Progenitor cell of endocrine pancreas (in vitro differentiated cells): ENCODE measurements around the gene ARHGEF4. TPM values are rescaled to one million over a fixed set of nuclear protein-coding genes. Genes with fewer than 3 reads are reported as not detected.

Experiments used
- DNase-seq: peaks from one replicate; pipeline ENCODE4 v3.0.0; 2021; ENCODE audit warnings: low spot score; ENCODE audit not compliant: unreplicated experiment
- H3K27ac Mint-ChIP-seq: 2 replicates; pipeline ENCODE4 v1.8.0; 2021; ENCODE audit warnings: mild to moderate bottlenecking, moderate library complexity, mixed read lengths
- H3K27me3 Mint-ChIP-seq: 2 replicates; pipeline ENCODE4 v1.8.0; 2021; ENCODE audit warnings: mixed read lengths
- H3K36me3 Mint-ChIP-seq: 2 replicates; pipeline ENCODE4 v1.8.0; 2022; ENCODE audit warnings: mixed read lengths; ENCODE audit not compliant: insufficient read depth
- H3K4me1 Mint-ChIP-seq: 2 replicates; pipeline ENCODE4 v1.8.0; 2021; ENCODE audit warnings: low read depth, mixed read lengths
- H3K4me3 Mint-ChIP-seq: 2 replicates; pipeline ENCODE4 v1.8.0; 2021; ENCODE audit warnings: low read depth, mild to moderate bottlenecking, moderate library complexity, mixed read lengths
- H3K9me3 Mint-ChIP-seq: 2 replicates; pipeline ENCODE4 v1.8.0; 2021; ENCODE audit warnings: low read depth, mixed read lengths
- total RNA-seq: library from RNA; stranded (reverse); gene quantifications from 2 replicates; pipeline ENCODE4 v1.2.1, GENCODE V29; 2021
- TF ChIP-seq, protein P1 (sequence below): fragments of 200-600 bp; sonication (generic); IDR thresholded peaks from one replicate; pipeline ENCODE4 v1.5.0; 2021; ENCODE audit warnings: antibody characterized with exemption, mild to moderate bottlenecking; ENCODE audit not compliant: unreplicated experiment

The ARHGEF4 gene
- total RNA-seq, 1 donor from 2014 or later = 5.6 TPM

DNA sequence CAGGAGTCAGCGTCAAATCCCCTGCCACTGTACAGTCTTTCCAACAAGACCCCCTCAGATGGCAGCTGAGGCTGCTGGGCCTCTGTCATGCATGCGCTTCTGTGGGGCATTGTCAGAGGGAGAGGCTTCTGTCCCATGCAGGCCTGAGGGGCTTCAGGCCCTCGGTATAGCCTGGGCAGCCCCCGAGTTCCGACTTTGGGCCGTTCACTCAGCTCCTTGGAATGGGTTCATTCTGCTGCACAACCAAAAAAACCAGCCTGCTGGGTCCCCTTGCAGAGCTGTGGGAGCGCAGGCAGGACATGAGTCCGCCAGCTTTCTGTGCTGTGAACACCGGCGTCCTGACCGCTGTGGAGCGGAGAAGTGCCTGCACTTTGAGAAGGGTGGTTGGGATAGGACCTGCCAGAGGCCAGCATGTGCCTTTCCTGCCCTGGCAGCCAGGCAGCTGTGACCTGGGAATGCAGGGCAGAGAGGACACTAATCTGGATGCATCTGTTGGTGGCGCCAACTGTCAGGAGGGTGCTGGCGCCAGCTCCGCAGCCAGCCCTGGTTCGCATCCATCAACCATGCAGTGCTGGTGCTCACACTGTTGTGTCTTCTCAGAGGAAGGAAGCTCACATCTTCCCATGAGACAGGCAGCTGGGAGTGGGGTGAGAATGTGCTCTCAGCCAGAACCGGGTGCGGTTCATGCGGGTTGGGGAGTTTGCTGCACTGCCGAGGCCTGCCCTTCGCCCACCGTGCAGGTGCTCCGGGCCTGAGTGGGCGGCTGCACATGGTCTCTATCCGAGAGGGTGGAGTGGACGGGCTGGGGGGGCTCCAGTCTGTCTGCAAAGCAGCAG lies 14.3 kb downstream of the ARHGEF4 start:
- no peak for DNase-seq
- no peaks in the 10 kb centered on the region for H3K36me3 Mint-ChIP-seq
- TF ChIP-seq, protein P1, sequence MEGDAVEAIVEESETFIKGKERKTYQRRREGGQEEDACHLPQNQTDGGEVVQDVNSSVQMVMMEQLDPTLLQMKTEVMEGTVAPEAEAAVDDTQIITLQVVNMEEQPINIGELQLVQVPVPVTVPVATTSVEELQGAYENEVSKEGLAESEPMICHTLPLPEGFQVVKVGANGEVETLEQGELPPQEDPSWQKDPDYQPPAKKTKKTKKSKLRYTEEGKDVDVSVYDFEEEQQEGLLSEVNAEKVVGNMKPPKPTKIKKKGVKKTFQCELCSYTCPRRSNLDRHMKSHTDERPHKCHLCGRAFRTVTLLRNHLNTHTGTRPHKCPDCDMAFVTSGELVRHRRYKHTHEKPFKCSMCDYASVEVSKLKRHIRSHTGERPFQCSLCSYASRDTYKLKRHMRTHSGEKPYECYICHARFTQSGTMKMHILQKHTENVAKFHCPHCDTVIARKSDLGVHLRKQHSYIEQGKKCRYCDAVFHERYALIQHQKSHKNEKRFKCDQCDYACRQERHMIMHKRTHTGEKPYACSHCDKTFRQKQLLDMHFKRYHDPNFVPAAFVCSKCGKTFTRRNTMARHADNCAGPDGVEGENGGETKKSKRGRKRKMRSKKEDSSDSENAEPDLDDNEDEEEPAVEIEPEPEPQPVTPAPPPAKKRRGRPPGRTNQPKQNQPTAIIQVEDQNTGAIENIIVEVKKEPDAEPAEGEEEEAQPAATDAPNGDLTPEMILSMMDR = no peak
- H3K27me3 Mint-ChIP-seq = peaks cover 4% of the 10 kb centered on the region
- H3K4me1 Mint-ChIP-seq = no peaks in the 10 kb centered on the region
- H3K27ac Mint-ChIP-seq = no peak overlapping the region
- H3K4me3 Mint-ChIP-seq = no peak overlapping the region
- no peaks in the 10 kb centered on the region for H3K9me3 Mint-ChIP-seq

DNA sequence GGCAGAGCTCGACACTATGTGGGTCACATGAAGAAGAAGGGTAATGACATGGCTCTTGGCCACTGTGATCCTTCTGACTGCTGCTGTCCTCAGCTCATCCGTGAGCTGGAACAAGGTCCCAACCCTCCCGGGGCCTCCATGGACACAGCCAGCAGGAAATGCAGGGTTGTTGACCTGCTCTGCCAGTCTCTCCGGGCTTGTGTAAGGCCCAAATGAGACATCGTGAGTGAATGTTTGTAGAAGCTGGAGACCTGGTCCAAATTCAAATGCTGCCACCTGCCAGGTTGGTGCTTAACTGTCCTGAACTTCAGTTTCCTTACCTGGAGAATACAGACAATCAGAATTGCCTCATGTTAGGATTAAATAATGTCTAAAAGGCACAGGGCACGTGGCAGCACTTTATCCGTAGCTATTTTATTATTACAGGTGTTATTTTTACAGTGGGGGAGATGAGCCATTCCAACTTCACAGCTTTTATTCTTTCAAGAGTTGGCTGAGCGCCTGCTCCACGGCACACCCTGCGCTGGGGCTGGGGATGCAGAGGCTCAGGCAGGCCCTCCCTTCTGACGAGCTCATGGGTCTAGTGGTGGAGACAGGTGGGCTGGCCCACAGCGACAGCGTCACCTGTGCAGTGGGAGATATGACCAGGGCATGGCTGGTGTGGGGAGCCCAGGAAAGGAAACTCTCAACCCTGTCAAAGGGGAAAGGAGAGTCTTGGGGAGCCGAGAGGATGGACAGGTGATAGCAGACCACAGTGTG lies 15.1 kb downstream of the ARHGEF4 start:
- no peaks in the 10 kb centered on the region for H3K9me3 Mint-ChIP-seq
- no peak for DNase-seq
- H3K27me3 Mint-ChIP-seq = peaks cover 4% of the 10 kb centered on the region
- TF ChIP-seq, protein P1 = no peak
- H3K36me3 Mint-ChIP-seq = no peaks in the 10 kb centered on the region
- H3K4me3 Mint-ChIP-seq = no peak overlapping the region
- H3K4me1 Mint-ChIP-seq = no peaks in the 10 kb centered on the region
- H3K27ac Mint-ChIP-seq = no peak overlapping the region

DNA sequence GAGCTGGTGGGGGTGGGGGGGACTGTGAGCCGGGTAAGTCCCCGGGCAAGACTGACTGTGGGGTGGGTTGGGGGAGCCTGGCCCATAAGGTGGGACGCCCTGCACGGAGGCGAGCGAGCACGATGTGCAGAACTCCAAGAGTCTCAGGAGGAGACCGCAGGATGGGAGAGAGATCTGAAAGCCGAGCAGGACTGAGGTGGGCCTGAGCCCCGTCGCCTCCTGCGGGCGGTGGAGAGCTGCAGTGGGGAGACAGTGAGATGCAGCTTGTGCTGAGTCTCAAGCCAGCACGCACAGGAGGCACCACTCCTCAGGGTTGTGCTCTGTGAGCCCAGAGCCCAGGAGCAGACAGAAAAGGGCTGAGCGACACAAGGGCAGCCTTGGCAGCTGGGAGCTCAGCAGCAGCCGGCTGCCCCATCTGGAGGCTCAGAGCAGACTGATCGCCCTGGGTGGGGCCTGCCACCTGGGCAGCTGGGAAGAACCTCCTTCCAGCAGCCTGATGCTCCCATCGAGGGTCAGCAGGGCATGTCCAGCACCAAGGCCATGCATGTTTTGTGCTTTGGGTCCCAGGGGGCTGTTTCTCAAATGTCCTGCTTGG lies 15.9 kb downstream of the ARHGEF4 start:
- H3K27ac Mint-ChIP-seq = no peak overlapping the region
- H3K9me3 Mint-ChIP-seq = no peaks in the 10 kb centered on the region
- no peak for DNase-seq
- no peaks in the 10 kb centered on the region for H3K4me1 Mint-ChIP-seq
- peaks cover 4% of the 10 kb centered on the region for H3K27me3 Mint-ChIP-seq
- TF ChIP-seq, protein P1 = no peak
- H3K4me3 Mint-ChIP-seq = no peak overlapping the region
- no peaks in the 10 kb centered on the region for H3K36me3 Mint-ChIP-seq

DNA sequence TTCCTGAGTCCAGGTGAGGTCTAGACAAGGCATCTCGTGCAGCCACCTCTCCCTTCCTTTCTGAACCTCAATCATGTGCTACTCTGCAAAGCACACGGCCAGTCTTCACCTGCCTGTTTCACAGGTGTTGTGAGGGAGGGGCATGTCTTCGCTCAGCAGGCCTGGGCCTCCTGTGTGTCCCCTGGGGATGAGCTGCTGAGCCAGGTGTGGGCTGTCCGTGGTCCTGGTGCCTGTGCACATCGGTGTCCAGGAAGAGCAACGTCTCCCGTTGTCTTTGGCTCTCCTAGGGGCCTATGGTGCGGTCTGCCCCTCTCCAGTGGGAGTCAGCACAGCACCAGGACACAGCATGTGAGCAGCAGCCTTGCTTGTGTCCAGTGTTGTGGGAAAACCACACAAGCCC lies 16.7 kb downstream of the ARHGEF4 start:
- no peak for DNase-seq
- H3K4me1 Mint-ChIP-seq = no peaks in the 10 kb centered on the region
- no peaks in the 10 kb centered on the region for H3K9me3 Mint-ChIP-seq
- TF ChIP-seq, protein P1 = no peak
- H3K36me3 Mint-ChIP-seq = no peaks in the 10 kb centered on the region
- no peak overlapping the region for H3K27ac Mint-ChIP-seq
- H3K27me3 Mint-ChIP-seq = peaks cover 4% of the 10 kb centered on the region
- no peak overlapping the region for H3K4me3 Mint-ChIP-seq

DNA sequence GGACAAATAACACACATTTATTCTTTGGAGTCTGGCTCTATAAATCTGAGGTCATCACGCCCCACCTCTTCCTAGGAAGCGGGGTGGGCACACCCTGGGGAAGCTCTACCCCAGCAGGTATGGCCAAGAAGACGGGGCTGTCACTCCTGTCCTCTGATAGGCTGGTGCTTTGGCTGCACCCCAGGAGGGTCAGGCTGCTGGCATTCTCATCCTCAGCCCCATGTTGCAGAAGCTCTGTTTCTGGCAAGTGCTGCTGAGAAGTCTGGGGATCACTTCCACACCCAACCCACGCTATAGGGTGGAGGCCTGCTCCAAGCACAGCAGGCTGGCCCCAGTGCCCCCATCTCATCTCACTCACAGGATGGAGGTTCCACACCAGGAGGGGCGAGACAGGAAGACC lies 17.6 kb downstream of the ARHGEF4 start:
- DNase-seq = no peak
- TF ChIP-seq, protein P1 = no peak
- no peaks in the 10 kb centered on the region for H3K4me1 Mint-ChIP-seq
- no peak overlapping the region for H3K27ac Mint-ChIP-seq
- peaks cover 4% of the 10 kb centered on the region for H3K27me3 Mint-ChIP-seq
- H3K36me3 Mint-ChIP-seq = no peaks in the 10 kb centered on the region
- H3K4me3 Mint-ChIP-seq = no peak overlapping the region
- H3K9me3 Mint-ChIP-seq = no peaks in the 10 kb centered on the region
